Mesenteric fat pad (tissue), 1 donor: ENCODE results near the gene ARID5B. TPM values are rescaled to one million over a fixed set of nuclear protein-coding genes. Genes with fewer than 3 reads are reported as not detected.

Experiments used
- DNase-seq: peaks from one replicate; pipeline ENCODE4 v3.0.0-alpha.2; 2020; ENCODE audit warnings: low spot score
- total RNA-seq: library from RNA; stranded (reverse); fragmentation: NEBNext Ultra II Directional; extraction: Animal tissue kit (Norgen Biotek cat#: 25700); gene quantifications from one replicate; pipeline ENCODE4 v1.2.1, GENCODE V29; 2021
- donor health status: DM: yes; HTN: yes; CAD: no.

The ARID5B gene
- total RNA-seq, 1 donor from 2014 or later = 126 TPM

DNA sequence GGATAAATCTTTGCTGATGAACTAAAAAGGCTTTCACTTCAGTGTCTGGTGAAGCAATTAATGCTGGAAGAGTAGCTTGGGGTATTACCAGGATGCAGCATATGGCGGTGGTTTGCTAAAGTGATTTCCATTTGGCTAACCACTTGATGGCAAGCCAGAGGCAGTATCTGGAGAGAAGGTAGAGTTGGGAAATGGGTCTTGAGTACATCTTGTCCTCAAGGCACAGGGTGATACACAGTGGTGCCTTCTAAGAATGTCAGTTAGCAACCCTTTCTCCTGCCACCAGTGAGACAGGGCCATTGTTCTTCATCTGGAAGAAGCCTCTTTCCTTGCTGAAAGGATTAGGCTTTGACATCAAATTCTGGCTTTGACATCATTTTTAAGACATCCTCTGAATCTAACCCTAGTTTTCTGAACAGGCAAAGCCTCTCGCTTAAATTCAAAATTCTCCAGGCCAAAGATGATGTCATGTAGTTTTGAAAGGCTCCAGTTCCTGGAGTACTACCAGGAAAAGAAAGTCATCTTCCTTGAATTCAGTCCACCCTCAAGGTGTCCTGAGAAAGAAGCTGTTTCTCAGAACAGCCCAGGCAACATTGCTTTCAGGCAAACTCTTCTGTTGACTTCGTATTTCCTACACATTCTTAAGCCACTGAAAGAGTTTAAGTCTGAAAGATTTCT lies 162.4 kb downstream of the ARID5B start:
- DNase-seq = no peak

- DNase-seq = no peak
Measured at GRCh38 chr10:62067560-62067959, 166.1 kb downstream of the ARID5B start.

GRCh38 chr10:62068464-62068863 lies 167.0 kb downstream of the ARID5B start:
- DNase-seq = no peak

DNA sequence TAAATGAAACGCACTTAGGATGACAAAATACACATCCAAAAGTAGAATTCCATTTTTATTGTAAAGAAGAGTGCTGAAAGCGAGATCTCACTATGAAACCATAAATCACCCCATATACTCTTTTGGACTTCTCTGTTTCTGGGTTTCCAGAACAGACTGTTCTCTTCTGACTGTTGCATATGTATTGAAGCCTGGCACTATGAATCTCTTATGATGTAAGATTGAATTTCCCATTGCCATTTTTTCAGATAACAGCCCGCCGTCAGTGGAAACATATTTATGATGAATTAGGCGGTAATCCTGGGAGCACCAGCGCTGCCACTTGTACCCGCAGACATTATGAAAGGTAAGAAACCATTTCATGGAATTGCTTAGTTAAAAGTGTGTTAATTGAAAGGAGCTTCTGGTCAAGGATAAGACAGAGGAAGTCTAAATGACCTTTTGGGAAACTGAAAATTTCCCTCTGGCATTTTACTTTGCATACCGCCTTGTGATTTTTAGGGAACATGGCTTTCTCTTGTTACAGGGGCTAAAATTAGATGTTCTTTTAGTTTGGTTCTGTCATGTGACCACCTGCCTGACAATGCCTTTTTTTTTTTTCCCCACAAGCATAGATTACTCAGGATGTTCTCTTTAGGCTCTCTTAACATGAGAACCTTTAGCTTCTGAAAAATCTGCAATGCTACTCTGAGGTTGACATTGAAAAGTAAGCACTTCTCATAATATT lies 168.1 kb downstream of the ARID5B start:
- DNase-seq = no peak

GRCh38 chr10:62071846-62072281 lies 170.4 kb downstream of the ARID5B start:
- DNase-seq = no peak

- DNase-seq = no peak
Measured at GRCh38 chr10:62072901-62073300, 171.4 kb downstream of the ARID5B start.

DNA sequence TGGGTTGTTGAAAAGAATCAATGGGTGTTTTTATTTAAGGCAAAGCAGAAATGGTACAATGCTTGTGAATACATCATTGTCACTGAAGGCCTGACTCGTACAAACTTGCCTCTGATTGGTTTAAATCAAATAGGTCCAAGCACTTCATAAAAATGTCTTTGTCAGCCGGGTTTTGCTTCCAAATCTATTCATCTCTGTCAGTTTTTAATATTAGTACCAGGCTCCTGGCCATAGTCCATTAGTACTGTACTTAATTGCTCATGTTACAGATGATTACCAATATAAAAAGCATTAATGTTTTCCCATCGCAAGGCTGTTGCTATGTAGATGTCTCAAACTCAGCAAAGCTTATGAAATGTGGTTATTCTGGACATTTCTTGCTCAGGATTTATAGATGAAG lies 171.9 kb downstream of the ARID5B start:
- no peak for DNase-seq

DNA sequence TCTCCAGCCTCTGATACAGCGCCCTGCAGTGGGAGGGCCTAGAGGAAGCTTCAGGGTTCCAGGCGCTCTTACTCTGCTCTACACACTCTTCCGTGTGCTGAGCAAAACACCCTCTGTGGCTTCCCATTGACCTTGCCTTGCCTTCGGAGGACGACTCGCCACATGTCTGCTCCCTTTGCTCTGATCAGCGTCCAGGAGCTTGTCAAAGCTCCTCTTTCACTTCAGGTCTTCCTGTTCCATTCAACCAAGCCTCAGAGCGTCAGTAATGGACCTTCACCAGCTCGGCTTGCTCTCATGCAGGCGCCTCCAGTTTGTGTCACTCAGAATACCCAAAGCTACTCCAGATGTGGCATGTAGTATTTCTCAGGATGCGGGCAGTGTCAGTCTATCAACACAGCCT lies 173.9 kb downstream of the ARID5B start:
- no peak for DNase-seq

- DNase-seq = no peak
Measured at GRCh38 chr10:62075912-62076311, 174.4 kb downstream of the ARID5B start.

DNA sequence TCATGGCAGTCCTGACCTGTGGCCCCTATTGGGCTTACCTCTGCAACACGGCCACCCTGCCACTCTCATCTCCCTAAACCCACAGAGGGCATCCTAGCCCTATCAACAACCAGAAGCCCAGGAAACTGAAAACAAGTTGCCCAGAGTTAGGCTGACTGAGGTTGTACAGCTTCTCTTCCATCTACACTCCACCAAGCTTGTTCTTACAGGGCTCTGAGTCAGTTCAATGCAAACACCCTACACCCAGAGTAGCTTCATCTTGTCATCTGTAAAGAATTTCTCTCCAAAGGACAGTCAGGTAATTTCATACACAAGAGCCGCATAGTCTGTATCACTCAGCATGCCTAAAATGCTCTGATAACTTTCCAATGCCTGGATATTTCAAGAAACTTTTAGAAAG lies 175.4 kb downstream of the ARID5B start:
- no peak for DNase-seq

DNA sequence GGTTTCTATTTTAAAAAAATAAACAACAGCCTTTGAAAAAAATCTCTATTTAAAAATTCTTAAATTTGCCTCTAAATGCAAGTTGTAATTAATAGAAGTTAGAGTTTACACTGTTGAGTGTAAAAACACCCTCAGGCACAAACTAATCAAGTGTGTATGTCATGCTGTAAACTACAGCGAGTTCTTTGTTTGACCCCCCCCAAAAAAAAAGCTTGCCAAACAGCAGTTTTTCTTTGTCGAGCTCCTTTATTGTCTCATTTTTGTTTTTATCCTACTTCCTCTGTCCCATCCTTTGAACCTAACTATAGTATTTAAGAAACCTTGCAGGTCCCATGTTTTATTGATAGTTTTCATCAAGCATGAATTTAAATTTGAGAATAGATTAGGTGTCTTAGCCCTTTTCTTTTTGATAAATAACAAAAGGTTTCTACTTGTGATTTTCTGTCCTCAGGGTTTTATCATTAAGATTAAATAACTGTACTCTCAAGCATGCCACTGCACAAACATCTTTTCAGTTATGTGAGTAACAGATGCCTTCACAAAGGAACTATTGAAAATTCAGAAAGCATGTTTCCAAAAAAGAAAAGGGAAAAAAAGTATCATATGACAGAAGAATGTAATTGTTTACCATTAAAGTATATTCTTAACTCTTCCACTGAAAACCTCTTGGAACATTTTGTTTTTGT lies 176.0 kb downstream of the ARID5B start:
- DNase-seq = no peak

DNA sequence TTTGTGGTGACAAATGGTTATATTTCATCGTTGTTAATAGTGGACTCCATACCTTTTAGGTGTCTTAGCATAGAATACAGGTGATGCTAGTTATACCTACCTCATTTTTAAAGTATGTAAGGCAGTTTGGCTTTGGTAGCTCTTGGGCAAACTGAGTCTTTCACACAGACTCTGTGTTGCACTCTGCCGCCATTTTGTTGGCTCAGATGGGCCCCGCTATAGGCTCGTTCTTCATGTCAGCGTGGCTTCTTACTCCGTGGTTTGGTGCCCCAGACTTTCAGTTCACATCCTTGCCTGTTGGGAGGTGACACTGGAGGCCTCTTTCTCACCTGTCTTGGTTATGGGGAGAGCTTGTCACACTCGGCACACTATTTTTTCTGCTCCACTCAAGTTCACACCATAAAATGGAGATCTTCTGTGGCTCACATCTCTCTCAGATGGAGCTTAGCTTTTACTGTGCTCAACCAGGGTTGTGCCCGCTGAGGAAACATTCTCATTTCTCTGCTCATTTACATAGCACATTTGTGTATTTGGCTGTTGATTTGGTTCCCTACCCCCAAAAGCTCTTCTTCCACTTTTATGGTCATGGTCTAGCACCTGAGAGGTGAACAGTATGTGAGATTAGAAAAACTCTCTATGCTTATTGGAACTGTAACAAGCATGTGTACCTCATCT lies 178.5 kb downstream of the ARID5B start:
- no peak for DNase-seq

- DNase-seq = no peak
Measured at GRCh38 chr10:62080905-62081304, 179.4 kb downstream of the ARID5B start.

GRCh38 chr10:62081341-62082270 lies 180.1 kb downstream of the ARID5B start:
- DNase-seq = no peak

GRCh38 chr10:62082271-62082656 lies 180.8 kb downstream of the ARID5B start:
- no peak for DNase-seq

DNA sequence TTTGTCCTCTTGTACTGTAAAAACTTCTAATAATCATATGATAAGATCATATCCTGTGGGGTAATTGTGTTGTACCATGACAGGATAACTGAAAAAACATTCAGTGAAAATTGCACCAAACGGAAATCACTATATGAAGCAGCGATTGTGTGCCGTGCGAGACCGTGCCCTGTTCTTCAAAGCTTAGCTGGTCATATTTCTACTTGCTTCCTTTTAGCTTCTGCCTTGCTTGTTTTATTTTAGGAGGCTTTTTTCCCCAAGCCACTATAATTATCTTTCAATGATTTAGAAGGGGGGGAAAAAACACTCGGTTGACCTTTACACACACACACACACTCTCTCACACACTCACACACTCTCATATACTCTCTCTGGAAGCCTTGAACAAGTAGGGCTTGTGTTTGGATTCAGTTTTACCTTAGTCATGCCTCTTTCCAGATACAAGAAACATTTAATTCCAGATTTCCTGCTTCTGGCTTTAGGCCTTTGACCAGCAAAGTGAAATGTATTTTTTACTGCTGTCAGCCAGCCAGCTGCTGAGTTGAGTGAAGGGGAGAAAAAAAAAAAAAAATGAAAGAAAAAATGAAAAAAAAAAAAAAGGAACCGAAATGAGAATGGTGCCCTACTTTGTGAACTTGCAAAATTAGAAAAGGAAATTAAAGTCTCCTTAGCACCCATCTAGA lies 181.4 kb downstream of the ARID5B start:
- no peak for DNase-seq

DNA sequence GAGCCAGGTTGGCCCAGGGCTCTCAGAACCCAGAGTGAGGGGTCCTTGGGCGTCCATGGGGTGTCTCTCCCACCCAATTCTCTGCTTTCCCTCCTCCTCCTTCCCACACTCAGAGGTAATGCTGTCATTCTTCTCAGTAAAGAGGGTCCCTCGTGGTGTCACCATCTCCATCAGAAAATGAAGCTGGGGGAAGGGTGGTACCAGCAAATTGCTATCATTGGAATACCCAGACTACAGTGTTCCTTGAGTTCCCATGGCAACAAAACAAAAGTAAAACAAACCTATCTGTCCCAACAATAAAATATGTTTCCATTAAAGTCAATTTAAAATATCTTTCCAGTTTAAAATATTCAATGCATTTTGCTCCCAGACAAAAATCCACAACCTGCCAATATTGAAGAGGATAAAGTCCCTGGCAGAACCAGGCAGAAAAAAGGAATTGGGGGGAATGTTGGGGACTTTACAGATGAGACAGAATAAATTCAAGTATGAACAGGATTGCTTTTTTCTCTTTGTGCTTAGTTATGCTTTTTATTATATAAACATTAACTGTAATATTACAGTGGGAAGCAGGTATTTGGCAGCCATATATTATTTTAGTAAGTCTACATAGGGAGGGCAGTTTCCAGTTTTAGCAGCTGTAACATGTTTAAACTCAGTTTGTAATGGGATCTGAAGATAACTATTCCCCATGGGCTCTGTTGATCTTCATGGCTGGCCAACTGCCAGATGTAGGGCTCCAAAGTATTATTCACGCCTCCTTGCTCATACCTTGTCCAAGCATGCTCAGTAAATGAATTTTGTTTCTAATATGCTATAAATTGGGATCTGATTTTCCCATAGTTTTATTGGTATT lies 182.1 kb downstream of the ARID5B start:
- DNase-seq = no peak

GRCh38 chr10:62084451-62084850 lies 183.0 kb downstream of the ARID5B start:
- no peak for DNase-seq

DNA sequence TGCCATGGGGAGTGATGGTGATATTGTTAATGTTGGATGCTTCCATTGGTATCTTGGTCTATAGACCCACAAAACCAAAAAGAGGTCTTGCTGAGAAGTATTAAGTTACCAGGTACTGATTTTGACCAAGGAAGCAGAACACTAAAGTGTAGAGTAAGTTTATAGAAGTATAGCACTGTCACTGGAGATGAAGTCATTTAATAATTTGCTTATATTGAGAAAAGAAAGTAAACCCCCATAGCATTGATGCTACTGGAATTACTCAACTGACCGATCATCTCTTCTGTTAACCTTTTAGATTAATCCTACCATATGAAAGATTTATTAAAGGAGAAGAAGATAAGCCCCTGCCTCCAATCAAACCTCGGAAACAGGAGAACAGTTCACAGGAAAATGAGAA lies 183.9 kb downstream of the ARID5B start:
- no peak for DNase-seq
